Neural progenitor cell (in vitro differentiated cells): ENCODE measurements around the gene PODNL1.

Experiments
- CTCF ChIP-seq: fragments of 200-600 bp; sonication (generic); IDR thresholded peaks from 2 replicates; pipeline ENCODE4 v1.5.1; 2017; ENCODE audit warnings: antibody characterized with exemption, mild to moderate bottlenecking
- EZH2 ChIP-seq: fragments of 200-600 bp; sonication (generic); IDR thresholded peaks from 2 replicates; pipeline ENCODE4 v1.6.1; 2017; ENCODE audit warnings: antibody characterized with exemption, mild to moderate bottlenecking, moderate library complexity
- EZH2phosphoT487 ChIP-seq: fragments of 200-600 bp; sonication (generic); IDR thresholded peaks from 2 replicates; pipeline ENCODE4 v1.6.1; 2017; ENCODE audit warnings: antibody characterized with exemption

- TF ChIP-seq CTCF (no peak), EZH2 (no peak), EZH2phosphoT487 (no peak)
Observed at GRCh38 chr19:13966684-13967128, 28.5 kb upstream of the PODNL1 start.
